IPS-11a (cell line): ENCODE results near the gene PSMD14.

Experiments
- H3K4me3 ChIP-seq: one replicate; pipeline ENCODE4 v1.5.1; 2013; ENCODE audit warnings: low read depth, low read length, control low read depth

Gene PSMD14

GRCh38 chr2:161381546-161381945 lies 73.3 kb downstream of the PSMD14 start:
- H3K4me3 ChIP-seq: no peak overlapping the region

GRCh38 chr2:161382747-161383146 lies 74.5 kb downstream of the PSMD14 start:
- H3K4me3 ChIP-seq: no peak overlapping the region

- H3K4me3 ChIP-seq: no peak overlapping the region
Measured at GRCh38 chr2:161384864-161385263, 76.6 kb downstream of the PSMD14 start.

- no peak overlapping the region for H3K4me3 ChIP-seq
Measured at GRCh38 chr2:161386228-161386824, 78.1 kb downstream of the PSMD14 start.

- H3K4me3 ChIP-seq: no peak overlapping the region
Measured at GRCh38 chr2:161388146-161388779, 80.0 kb downstream of the PSMD14 start.

GRCh38 chr2:161391737-161392506 lies 83.7 kb downstream of the PSMD14 start:
- no peak overlapping the region for H3K4me3 ChIP-seq

GRCh38 chr2:161400076-161400475 lies 91.9 kb downstream of the PSMD14 start:
- H3K4me3 ChIP-seq: no peak overlapping the region

- H3K4me3 ChIP-seq: no peak overlapping the region
Measured at GRCh38 chr2:161402297-161402696, 94.1 kb downstream of the PSMD14 start.

GRCh38 chr2:161406316-161406715 lies 98.1 kb downstream of the PSMD14 start:
- H3K4me3 ChIP-seq: no peak overlapping the region

- no peak overlapping the region for H3K4me3 ChIP-seq
Measured at GRCh38 chr2:161407597-161407996, 99.4 kb downstream of the PSMD14 start.

GRCh38 chr2:161409308-161409907 lies 101.2 kb downstream of the PSMD14 start:
- H3K4me3 ChIP-seq: no peak overlapping the region

GRCh38 chr2:161412346-161412745 lies 104.1 kb downstream of the PSMD14 start:
- no peak overlapping the region for H3K4me3 ChIP-seq

GRCh38 chr2:161414042-161415033 lies 106.1 kb downstream of the PSMD14 start:
- H3K4me3 ChIP-seq: peak overlapping the region; percentile 5

- H3K4me3 ChIP-seq: peak overlapping the region; percentile 5
Measured at GRCh38 chr2:161415034-161415986, 107.1 kb downstream of the PSMD14 start.

- H3K4me3 ChIP-seq: no peak within 1 kb of the TSS
Measured at GRCh38 chr2:161415987-161416707, 107.9 kb downstream of the PSMD14 start, which contains the start of gene TBR1. Gene TBR1, plus strand, starts transcription at chr2:161416297. Its CDS starts 114 bp downstream, at chr2:161416411.

GRCh38 chr2:161416708-161417437 lies 108.6 kb downstream of the PSMD14 start:
- H3K4me3 ChIP-seq: no peak overlapping the region

- H3K4me3 ChIP-seq: no peak overlapping the region
Measured at GRCh38 chr2:161417438-161418274, 109.4 kb downstream of the PSMD14 start.
